22Rv1 (cell line): ENCODE results near the gene TMEM82.

Experiments used
- CTCF ChIP-seq: fragments of 450-650 bp; IDR thresholded peaks from 2 replicates; pipeline ENCODE4 v1.5.1; 2017; ENCODE audit warnings: mild to moderate bottlenecking
- ZFX ChIP-seq: fragments of 450-650 bp; IDR thresholded peaks from 2 replicates; pipeline ENCODE4 v1.6.1; 2017; ENCODE audit warnings: antibody characterized with exemption, borderline replicate concordance

- TF ChIP-seq CTCF (no peak), ZFX (no peak)
Observed at GRCh38 chr1:15767941-15768340, 25.6 kb downstream of the TMEM82 start.
